ENCODE results near the gene RNF225.
"Not testable (repeated sequence)": the region's sequence is repeated elsewhere in the genome, so short reads cannot be mapped to it uniquely, and the experiment has no call there.

RNF225 gene

DNA sequence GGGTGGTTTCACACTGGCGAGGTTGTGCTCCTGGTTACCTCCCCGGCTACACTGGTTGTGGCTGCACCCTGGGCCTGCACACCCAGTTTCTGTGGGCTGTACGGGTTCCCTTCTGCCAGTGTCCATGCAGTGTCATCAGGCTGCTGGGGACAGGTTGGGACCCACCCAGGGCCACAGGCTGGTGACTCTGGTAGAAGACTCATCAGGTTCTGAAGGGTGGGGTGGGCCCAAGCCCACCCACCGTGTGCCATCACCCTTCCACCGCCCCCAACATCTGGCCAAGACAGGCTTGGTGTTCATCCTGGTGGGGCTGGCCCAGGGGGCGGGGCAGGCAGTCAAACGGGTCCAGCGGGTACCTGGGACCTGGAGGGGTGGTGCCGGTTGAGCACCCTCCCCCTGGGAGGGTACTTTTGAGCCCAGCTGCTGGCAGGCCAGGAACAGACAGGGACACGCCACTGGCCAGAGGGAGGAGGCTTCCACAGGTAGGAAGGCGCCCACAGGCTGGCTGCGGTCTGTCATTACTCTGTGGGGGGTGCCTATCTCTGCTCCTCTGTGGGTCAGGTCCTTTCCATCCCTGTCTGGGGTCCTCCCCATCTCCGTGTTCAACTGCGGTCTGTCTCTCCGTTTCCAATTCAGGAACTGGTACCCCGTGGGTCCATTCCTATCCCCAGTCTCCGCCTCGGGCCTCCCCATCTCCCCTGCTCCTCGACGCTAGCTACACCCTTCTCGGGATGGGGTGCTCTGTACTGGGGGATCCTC, at the start of gene RNF225:
TSS of gene RNF225 (plus strand) at position 437 of the 759 bp plus-strand sequence. CDS start 434 bp downstream, outside the sequence.
- peak; percentile 23 for DNase-seq (ENCODE audit: low read depth)

GRCh38 chr19:58346961-58347929, 48.2 kb upstream of the RNF225 start:
- peak; percentile 55 for DNase-seq (ENCODE audit: low read depth)

GRCh38 chr19:58348080-58348479, 47.4 kb upstream of the RNF225 start:
- not testable (repeated sequence) for DNase-seq (ENCODE audit: low read depth)

- DNase-seq (ENCODE audit: low read depth), result no peak
Measured at GRCh38 chr19:58349590-58349989, 45.9 kb upstream of the RNF225 start.

DNA sequence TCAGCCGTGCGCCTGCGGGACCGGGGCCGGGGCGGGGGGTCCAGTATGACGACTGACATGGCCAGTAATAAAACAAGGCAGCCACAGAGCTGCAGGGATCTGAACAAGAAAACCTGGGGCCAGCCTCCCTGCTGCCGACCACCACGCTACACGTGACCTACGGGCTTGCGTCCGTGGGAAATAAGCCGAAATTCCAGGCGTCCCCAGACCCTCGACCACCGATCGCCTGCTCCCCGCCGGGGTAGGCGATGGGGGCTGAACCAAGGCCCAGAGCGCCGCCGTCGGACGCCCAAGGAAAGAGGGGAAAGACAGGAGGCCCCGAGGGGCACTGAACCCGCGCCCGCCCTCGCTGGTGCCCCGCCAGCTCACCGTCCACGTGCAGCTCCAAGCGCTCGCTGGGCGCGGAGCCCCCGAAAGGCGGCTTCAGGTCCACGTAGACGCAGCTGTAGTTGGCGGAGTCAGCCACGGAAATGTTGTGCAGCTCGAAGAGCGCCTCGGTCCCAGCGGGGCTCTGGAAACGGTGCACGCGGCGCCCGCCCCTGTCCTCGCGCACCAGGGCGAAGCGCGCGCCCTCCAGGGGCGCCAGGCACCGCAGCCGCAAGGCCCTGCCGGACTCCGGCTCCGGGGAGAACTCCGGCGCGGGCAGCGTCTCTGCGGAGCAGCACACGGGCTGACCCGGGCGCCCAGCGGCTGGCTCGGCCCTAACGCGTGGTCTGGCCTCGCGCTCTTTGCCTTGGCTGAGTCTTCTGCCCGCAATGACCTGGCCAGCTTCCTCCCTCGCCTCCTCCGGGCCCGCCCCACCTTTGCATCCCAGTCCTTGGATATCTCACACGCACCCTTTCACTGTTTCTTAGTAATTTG, 45.2 kb upstream of the RNF225 start:
- no peak for DNase-seq (ENCODE audit: low read depth)

GRCh38 chr19:58350871-58351557, 44.4 kb upstream of the RNF225 start:
- no peak for DNase-seq (ENCODE audit: low read depth)

DNA sequence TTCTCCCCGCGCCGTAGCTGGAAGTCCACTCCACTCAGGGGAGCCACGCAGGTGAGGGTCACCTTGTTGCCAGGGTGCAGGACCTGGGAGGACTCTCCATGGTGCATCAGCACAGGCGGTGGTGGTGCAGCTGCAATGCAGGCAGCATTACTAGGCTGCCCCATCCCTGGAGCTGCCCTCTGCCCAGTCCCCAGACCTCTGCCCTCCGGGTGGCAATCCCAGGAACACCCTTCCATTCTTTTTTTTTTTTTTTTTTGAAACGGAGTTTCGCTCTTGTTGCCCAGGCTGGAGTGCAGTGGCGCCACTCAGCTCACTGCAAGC, 43.9 kb upstream of the RNF225 start:
- DNase-seq (ENCODE audit: low read depth), result no peak

DNA sequence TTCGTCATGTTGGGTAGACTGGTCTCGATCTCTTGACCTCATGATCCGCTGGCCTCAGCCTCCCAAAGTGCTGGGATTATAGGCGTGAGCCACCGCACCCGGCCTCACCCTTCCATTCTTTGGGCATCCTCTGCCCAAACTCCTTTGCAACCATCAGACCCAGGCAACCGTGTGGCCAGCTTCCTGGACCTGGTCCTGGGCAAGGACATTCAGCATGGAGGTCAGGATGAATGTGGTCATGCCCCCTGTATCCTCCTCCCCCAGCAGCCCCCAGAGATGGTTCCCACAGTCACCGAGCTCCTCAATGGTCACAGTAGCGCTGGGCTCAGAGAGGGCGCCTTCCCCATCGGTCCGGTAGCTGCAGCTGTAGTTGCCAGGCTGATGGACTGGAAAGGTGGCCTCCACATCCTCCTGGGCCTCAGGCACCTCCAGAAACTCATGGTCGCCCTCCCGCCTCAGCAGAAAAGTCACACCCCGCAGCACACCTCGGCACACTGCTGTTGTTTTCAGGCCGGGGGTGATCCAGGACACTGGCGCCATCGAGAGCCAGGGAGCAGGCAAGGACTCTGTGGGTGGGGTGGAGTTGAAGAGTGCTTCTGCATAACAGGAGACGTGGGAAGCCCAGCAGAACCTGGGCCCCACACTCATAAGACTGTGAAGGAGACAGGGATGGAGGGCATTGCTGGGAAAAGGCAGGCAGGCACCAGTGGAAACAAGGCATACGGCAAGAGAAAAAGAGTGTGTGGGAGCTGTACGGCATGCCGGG, 43.3 kb upstream of the RNF225 start:
- DNase-seq (ENCODE audit: low read depth), result no peak

DNA sequence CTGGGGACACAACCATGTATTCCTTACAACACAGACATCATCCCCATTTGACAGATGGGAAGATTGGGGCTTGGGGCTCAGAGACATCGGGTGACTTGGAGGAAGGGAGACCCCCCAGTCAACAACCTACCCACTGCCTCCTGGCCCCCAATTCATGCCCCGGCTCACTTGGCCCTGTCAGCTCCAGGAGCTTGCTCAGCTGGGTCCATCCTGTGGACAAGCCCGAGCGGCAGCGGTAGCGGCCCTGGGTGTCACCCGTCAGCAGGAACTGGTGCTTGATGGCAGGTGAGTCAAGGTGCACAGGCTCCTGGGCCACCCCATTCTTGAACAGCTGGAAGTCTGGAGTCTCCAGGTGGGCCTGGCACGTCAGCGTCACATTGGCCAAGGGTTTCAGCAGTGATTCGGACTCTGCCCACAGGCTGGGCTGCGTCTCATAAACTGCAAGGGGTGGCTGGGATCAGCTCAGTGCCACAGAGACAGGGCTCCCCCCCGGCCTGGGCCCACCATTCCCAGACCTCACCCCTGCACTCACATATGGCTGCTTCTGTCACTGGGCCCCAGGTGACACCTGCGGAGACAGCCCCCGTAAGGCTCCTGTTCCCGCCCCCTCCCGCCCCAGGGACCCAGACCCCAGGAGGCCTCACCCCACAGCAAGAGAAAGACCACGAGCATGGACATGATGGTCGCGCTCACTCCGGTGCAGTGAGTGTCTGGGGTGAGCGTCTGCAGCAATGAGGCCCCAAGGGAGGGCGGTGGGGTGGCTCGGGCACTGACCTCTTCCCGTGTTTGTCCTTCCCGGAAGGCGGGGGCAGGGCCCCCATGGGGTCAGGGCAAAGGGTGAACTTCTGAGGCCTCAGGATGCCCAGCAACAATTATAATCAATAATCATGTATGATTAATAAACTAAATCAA, 42.4 kb upstream of the RNF225 start, which contains the start of gene A1BG:
TSS of gene A1BG (minus strand) at position 733 of the 912 bp plus-strand sequence. CDS start at position 678, 55 bp downstream.
- DNase-seq (ENCODE audit: low read depth), result no peak

DNA sequence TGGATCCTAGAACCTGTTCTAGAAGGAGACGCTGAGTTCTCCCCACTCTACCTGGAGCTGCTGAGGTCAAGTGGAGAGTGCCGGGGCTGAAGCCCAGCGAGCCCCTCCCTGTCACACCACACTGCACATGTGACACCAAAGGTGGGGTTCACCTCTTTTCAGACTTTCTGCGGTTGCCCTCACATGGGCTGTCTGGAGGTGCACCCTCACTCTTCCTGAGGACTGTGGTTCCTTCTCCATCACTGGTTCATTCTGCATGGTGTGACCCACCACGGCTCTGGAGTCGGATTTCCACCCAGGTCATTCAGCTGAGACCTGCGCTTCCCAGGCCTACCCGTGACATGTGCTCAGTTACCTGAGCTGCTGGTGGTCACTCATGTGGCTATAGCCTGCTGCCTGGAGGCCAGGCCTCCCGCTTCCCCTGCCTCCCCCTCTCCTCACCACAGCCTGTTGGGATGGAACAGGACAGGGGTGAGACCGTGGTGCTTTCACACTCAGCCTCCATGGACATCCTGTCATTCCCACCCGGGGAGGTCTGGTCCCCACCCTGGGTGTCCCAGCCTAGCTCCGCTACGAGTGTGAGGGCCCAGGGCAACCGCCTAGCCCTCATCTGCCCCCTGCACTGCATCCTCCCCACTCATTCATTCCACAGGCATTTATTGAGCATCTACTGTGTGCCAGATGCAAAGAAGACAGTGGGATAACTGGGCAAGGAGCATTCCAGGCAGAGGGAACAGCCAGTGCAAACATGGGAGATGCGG, 41.6 kb upstream of the RNF225 start:
- DNase-seq (ENCODE audit: low read depth), result no peak

- DNase-seq (ENCODE audit: low read depth), result no peak
Measured at GRCh38 chr19:58354478-58355030, 40.9 kb upstream of the RNF225 start.

DNA sequence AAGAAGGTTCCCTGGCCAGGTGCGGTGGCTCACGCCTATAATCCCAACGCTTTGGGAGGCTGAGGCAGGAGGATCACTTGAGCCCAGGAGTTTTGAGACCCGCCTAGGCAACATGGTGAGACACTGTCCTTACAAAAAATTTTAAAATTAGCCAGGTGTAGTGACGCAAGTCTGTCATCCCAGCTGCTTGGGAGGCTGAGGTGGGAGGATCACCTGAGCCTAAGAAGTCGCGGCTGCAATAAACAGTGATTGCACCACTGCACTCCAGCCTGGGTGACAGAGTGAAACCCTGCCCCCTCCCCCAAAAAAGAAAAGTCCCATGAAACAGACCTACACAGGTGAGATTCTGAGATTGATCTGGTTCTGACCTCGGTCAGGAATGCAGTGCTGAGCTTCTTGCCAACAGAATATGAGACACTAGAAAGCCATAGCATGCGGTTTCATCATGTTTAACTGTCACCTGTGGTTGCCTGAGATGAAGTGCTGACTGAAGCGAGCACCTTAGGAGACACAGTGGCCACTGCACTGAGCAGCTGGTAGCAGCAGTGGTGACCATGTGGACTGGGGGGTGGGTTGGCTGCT, 40.1 kb upstream of the RNF225 start:
- DNase-seq (ENCODE audit: low read depth), result no peak

- peak; percentile 16 for DNase-seq (ENCODE audit: low read depth)
Measured at GRCh38 chr19:58355908-58356765, 39.3 kb upstream of the RNF225 start.

- no peak for DNase-seq (ENCODE audit: low read depth)
Measured at GRCh38 chr19:58356766-58357480, 38.5 kb upstream of the RNF225 start.

GRCh38 chr19:58357481-58358145, 37.8 kb upstream of the RNF225 start:
- no peak for DNase-seq (ENCODE audit: low read depth)

GRCh38 chr19:58361900-58362271, 33.6 kb upstream of the RNF225 start:
- peak; percentile 27 for DNase-seq (ENCODE audit: low read depth)

All from activated T-cell treated with anti-CD3 and anti-CD28 coated beads for 24 hours (primary cell).